HG02623 (cell line): ENCODE data around the gene IL32.

Experiments used
- ATAC-seq: cut with Tn5 transposase; IDR thresholded peaks from one replicate; pipeline ENCODE4 v1.9.1; 2021; ENCODE audit warnings: moderate library complexity; ENCODE audit not compliant: unreplicated experiment

Gene IL32

GRCh38 chr16:3065069-3065741 is at the start of gene IL32:
IL32 (plus strand) TSS chr16:3065640; CDS start chr16:3065812, 172 bp downstream.
- ATAC-seq = no peak

GRCh38 chr16:3015865-3016521 is 49.4 kb upstream of the IL32 start:
- ATAC-seq = no peak

GRCh38 chr16:3017344-3017743 is 48.1 kb upstream of the IL32 start:
- no peak for ATAC-seq

GRCh38 chr16:3017794-3018506 is 47.5 kb upstream of the IL32 start, which contains the start of gene CLDN6:
CLDN6 (minus strand) TSS chr16:3018183; CDS start chr16:3016021, 2,162 bp downstream.
- ATAC-seq = no peak

GRCh38 chr16:3019594-3020246 is 45.7 kb upstream of the IL32 start:
- ATAC-seq = no peak

GRCh38 chr16:3020247-3020603 is 45.2 kb upstream of the IL32 start, which contains the start of gene TNFRSF12A:
TNFRSF12A (plus strand) TSS chr16:3020368; CDS start chr16:3020398, 30 bp downstream.
- no peak for ATAC-seq

- ATAC-seq = no peak
Observed at GRCh38 chr16:3020604-3021448, 44.6 kb upstream of the IL32 start.

- ATAC-seq = no peak
Observed at GRCh38 chr16:3021449-3022207, 43.8 kb upstream of the IL32 start.

- ATAC-seq = no peak
Observed at GRCh38 chr16:3022208-3022683, 43.2 kb upstream of the IL32 start.

- no peak for ATAC-seq
Observed at GRCh38 chr16:3022684-3023414, 42.6 kb upstream of the IL32 start.

- no peak for ATAC-seq
Observed at GRCh38 chr16:3023415-3023668, 42.1 kb upstream of the IL32 start.

GRCh38 chr16:3023669-3024478 is 41.6 kb upstream of the IL32 start, which contains the start of the genes HCFC1R1 and THOC6:
HCFC1R1 (minus strand) TSS chr16:3023942; CDS start chr16:3023941, 1 bp downstream.
THOC6 (plus strand) TSS chr16:3024035; CDS start chr16:3024327, 292 bp downstream.
- peak; percentile 72 for ATAC-seq

GRCh38 chr16:3025032-3026002 is 40.1 kb upstream of the IL32 start:
- no peak for ATAC-seq

GRCh38 chr16:3026003-3026378 is 39.4 kb upstream of the IL32 start:
- no peak for ATAC-seq

GRCh38 chr16:3026609-3027488 is 38.6 kb upstream of the IL32 start:
- ATAC-seq = no peak

GRCh38 chr16:3027489-3027795 is 38.0 kb upstream of the IL32 start:
- no peak for ATAC-seq
